ENCODE results near the gene TRIM49.
"Not testable (repeated sequence)": the region's sequence is repeated elsewhere in the genome, so short reads cannot be mapped to it uniquely, and the experiment has no call there.

TRIM49 gene, protein sequence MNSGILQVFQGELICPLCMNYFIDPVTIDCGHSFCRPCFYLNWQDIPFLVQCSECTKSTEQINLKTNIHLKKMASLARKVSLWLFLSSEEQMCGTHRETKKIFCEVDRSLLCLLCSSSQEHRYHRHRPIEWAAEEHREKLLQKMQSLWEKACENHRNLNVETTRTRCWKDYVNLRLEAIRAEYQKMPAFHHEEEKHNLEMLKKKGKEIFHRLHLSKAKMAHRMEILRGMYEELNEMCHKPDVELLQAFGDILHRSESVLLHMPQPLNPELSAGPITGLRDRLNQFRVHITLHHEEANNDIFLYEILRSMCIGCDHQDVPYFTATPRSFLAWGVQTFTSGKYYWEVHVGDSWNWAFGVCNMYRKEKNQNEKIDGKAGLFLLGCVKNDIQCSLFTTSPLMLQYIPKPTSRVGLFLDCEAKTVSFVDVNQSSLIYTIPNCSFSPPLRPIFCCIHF

DNA sequence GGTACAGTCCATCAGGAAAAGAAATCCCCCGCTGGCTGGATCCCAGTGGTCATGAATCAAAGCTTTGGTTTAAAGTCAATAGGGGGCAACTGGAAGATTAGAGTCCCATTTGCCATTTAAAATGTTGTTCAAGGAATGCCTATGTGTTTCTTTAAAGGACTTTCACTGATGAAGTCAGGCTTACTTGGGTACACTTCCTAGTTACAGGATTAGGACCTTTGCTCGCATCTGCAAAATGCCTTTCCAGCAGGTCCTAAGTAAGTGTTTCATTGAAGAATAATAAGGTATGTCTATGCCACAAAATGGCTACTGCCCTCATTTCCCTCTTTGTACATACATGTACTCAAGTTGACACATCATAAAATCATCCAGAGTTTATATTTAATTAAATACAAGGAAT lies at the start of gene TRIM49:
Gene TRIM49 (minus strand): TSS at position 101 of the 400 bp plus-strand sequence. CDS start 4,106 bp downstream, outside the sequence.
- DNase-seq; in situ Hi-C loops (cut with MboI; ENCODE audit: low pct_unique_long_range_greater_than_20kb, low sequenced_read_pairs): not testable (repeated sequence)

DNA sequence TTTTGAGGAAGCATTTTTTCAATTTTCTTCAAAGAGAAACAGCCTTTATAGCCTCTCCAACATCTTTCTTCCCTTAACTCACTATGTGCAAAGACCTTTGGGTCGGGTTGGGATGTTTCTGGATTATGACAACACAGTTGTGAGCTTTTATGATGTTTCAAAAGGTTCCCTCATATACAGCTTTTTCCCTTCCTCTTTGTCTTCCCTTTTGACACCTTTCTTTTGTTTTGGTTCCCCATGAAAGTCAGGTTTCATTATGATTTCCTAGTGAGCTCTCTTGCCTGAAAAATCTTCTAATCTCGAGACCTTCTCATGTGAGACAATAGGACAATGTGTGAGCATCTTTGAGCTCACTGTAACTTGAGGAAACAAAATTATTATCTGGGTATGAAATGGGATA lies 18.3 kb upstream of the TRIM49 start:
- in situ Hi-C loops (cut with MboI; ENCODE audit: low pct_unique_long_range_greater_than_20kb, low sequenced_read_pairs); DNase-seq: not testable (repeated sequence)

DNA sequence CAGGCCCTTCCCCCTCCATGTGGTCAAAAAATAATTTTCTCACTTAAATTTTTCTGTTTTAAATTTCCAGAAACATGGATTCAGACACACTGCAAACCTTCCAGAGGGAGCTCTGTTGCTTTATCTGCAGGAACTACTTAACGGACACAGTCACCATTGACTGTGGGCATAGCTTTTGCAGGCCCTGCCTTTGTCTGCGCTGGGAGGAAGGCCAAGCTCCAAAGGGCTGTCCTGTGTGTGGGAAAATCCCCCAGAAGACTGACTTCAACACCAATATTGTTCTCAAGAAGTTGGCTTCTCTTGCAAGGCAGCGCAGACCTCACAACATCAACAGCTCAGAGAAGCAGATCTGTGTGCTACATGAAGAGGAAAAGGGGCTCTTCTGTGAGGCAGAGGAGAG lies 11.6 kb upstream of the TRIM49 start:
- in situ Hi-C loops (cut with MboI; ENCODE audit: low pct_unique_long_range_greater_than_20kb, low sequenced_read_pairs); DNase-seq: not testable (repeated sequence)

- DNase-seq; in situ Hi-C loops (cut with MboI; ENCODE audit: low pct_unique_long_range_greater_than_20kb, low sequenced_read_pairs): not testable (repeated sequence)
Observed at GRCh38 chr11:89813535-89813934, 5.2 kb upstream of the TRIM49 start.

GRCh38 chr11:89787506-89788063 lies 20.8 kb downstream of the TRIM49 start:
- in situ Hi-C loops (cut with MboI; ENCODE audit: low pct_unique_long_range_greater_than_20kb, low sequenced_read_pairs); DNase-seq: not testable (repeated sequence)

DNA sequence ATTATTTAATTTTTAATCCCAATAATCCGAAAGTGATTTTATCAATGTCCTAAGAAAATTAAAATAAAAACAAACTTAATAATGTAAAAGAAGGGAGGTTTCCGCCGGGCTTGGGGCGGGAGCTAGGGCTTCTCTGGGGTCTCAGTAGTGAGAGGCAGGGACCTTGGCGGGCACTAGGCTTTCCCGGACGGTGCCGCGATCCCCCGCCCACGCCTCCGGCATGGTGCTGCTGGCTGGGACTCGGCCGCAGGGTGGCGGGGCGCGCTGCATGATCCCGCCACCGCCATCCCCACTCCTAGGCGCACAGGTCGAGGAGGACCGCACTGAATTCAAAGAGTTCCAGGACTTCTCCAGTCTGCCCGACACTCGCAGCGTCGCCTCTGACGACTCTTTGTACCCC lies 22.6 kb downstream of the TRIM49 start:
- in situ Hi-C loops (cut with MboI; ENCODE audit: low pct_unique_long_range_greater_than_20kb, low sequenced_read_pairs): not testable (repeated sequence)

GRCh38 chr11:89750822-89751221 lies 57.6 kb downstream of the TRIM49 start:
- DNase-seq; in situ Hi-C loops (cut with MboI; ENCODE audit: low pct_unique_long_range_greater_than_20kb, low sequenced_read_pairs): not testable (repeated sequence)

More for the DNA sequence above, 22.6 kb downstream of the TRIM49 start:
- not testable (repeated sequence) for DNase-seq

Data from KBM-7 (cell line).